Tongue (tissue), 2 donors: ENCODE results near the gene KRT81. TPM values are rescaled to one million over a fixed set of nuclear protein-coding genes. Genes with fewer than 3 reads are reported as not detected.
"Not testable (repeated sequence)": the region's sequence is repeated elsewhere in the genome, so short reads cannot be mapped to it uniquely, and the experiment has no call there.

Experiments
- DNase-seq: peaks from one replicate; pipeline ENCODE4 v3.0.0-alpha.2; 2015
- total RNA-seq: library from RNA; depleted of rRNA; stranded (reverse); fragments of >200 nt; gene quantifications from one replicate; pipeline ENCODE4 v1.2.3, GENCODE V29; 2014

KRT81 gene
- total RNA-seq, 1 donor from 2014 or later, result 0.41 TPM

DNA sequence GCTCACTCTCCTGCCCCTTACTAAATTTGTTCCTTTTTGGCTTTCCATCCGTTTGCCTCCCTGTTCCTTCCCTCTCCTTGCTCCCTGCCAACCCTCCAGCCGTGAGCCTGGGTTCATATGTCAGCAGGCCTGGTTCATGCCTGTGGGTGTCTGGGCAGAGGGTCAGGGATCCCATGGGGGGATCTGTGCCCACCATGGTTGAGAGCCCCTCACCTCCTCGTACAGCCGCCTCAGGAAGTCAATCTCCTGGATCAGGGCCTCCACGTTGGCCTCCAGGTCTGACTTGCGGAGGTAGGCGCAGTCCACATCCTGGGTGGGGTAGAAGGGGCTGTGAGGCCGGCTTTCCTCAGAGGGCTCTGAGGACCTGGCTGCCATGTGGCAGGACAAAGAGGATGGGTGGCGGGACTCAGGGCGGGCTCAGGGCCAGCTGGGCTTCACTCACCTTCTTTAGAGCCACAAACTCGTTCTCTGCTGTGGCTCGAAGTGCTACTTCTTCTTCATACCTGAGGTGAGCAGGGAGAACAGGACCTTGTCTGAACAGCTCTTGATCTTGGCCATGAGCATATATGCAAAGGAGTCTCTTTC lies 26.2 kb upstream of the KRT81 start:
- DNase-seq, result no peak

GRCh38 chr12:52316701-52317100 lies 25.4 kb upstream of the KRT81 start:
- DNase-seq, result no peak

DNA sequence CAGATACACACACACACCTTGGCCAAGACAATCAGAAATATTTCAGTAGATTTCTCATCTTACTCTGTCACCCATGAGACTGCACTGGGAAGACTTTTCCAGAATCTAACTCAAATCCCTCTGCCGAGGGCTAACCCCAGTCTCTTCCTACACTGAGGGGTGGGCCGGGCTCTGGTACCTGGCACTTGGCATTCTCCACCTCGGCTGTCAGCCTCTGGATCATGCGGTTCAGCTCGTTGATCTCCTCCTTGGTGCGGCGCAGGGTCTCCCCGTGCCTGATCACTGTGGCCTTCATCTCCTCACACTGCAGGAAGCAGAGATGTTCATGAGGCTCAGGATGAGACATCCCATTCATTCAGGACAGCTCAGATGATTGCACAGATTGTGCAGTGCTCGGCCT lies 25.0 kb upstream of the KRT81 start:
- no peak for DNase-seq

DNA sequence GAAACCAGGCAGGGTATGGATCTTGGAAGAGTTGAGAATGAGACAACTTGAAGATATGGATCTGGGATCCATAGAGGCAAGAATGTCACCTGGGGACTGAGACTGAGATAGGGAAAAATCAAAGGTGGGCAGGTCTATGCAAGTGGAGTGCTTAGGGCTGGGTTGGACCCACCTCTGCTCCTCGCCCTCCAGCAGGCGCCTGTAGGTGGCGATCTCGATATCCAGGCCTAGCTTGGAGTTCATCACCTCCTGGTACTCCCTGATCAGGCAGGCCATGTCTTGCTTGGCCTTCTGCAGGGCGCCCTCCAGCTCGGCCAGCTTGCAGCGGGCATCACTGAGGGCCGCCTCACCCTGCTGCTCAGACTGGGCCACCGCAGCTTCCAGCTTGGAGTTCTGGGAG lies 24.4 kb upstream of the KRT81 start:
- not testable (repeated sequence) for DNase-seq

GRCh38 chr12:52314511-52314910 lies 23.2 kb upstream of the KRT81 start:
- DNase-seq, result no peak

DNA sequence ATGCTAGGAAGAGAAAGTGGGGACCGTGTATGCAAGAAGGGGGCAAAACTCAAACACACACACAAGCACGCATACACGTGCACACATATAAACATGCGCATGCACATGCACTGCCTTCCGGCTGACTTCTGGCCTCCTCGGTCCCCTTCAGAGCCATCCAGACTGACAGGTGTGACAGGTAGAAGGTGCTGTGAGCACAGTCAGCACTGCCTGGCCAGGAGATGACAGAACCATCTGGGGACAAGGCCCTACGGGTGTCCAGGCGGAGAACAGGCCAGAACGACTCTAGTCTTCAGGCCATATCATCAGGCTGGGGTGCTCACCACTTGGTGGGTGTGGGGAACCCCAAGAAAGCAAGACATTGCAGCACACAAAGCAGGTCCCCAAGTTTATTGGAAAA lies 22.6 kb upstream of the KRT81 start:
- DNase-seq, result no peak

- DNase-seq, result no peak
Measured at GRCh38 chr12:52313461-52313860, 22.1 kb upstream of the KRT81 start.

GRCh38 chr12:52312086-52312485 lies 20.8 kb upstream of the KRT81 start:
- no peak for DNase-seq

GRCh38 chr12:52311285-52311648 lies 19.9 kb upstream of the KRT81 start:
- peak; percentile 53 for DNase-seq

DNA sequence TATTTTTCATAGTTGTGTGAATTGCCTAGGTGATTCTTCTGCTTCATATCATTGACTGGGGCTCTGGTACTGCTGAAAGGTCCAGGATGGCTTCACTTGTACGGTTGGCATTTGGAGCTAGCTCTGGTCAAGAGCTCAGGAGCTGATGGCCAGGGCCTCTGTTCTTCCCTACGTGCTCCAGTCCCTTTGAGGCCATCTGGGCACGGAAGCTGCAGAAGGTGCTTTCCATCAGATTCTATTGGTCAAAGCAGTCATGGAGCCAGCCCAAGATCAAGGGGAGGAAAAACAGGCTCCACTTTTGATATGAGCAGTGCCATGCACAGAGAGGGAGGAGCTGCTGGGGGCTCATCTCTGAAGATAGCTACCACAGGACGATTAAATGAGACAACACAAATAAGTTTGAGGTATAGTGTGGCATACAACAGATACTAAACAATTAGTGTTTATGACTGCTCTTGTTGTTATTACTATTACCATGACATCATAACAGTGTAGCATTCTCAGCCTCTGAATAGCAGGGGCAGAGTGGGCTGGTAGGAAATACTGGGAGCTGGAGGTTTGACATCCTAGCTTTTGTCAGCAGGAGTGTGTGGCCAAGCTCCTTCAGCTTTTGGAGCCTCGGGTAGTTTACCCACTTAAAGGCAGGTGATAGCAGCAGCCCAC lies 19.4 kb upstream of the KRT81 start:
- peak; percentile 31 for DNase-seq

DNA sequence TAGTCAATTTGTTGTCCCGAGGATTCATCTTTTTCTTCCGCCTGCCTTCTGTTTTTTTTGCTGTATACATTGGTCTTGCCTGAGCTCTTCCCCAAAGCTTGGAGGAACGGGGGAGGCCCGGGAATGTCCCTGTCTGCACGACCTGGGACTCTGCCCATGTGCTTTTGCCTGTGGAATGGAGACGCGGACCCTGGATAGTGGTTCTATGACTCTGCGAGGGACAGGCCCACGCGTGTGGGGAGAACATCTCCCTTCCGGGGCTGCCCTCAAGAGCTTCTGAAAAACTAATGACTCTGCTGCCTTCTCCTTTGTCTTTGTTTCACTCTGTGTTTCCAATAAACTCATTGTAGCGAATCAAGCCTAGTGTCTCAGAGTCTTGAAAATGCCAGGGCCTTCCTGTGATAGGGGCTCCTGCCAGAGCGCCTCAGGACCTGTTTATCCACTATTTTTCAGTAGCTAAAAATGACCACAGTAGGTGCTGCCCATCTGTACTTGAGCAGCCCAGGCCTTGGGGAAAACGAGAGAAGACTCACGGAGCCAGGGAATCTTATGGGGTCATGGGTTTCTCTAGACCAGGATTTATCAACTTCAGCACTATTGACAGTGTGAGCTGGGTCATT lies 17.6 kb upstream of the KRT81 start:
- no peak for DNase-seq

- DNase-seq, result peak; percentile 94
Measured at GRCh38 chr12:52307836-52308805, 16.8 kb upstream of the KRT81 start.

DNA sequence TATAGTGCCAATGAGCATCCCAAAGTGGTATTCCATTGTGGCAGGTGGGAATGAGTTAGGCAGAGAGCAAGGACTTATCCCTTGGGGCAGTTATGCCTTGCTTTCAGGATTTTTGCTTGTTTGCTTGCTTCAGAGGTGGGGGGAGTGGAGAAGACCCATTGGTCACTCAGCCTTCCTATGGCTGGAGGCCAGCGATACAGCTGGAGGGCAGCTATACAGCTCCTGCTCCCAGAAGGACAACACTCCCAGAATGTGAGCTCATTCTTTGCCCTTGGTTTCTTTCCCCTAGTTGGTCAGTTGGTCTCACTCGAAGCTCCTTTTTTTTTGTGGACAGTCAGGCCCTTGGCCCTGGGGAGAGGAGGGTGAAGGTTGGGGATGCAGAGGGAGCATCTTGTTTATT lies 15.4 kb upstream of the KRT81 start:
- DNase-seq, result peak; percentile 24

GRCh38 chr12:52305921-52306705 lies 14.8 kb upstream of the KRT81 start:
- no peak for DNase-seq

- DNase-seq, result not testable (repeated sequence)
Measured at GRCh38 chr12:52304941-52305411, 13.6 kb upstream of the KRT81 start.

GRCh38 chr12:52302242-52302914 lies 11.0 kb upstream of the KRT81 start:
- DNase-seq, result not testable (repeated sequence)

- not testable (repeated sequence) for DNase-seq
Measured at GRCh38 chr12:52301721-52302120, 10.4 kb upstream of the KRT81 start.

- no peak for DNase-seq
Measured at GRCh38 chr12:52300796-52301691, 9.7 kb upstream of the KRT81 start.

GRCh38 chr12:52298677-52299190 lies 7.4 kb upstream of the KRT81 start:
- no peak for DNase-seq
